Mesendoderm (in vitro differentiated cells): Measurements from ENCODE around the gene GLI3.

Source experiments
- DNase-seq: peaks from one replicate; pipeline ENCODE4 v3.0.0; 2013
- H2AK5ac ChIP-seq: 2 replicates; pipeline ENCODE4 v1.6.1; 2013; ENCODE audit warnings: low read length, inconsistent platforms
- H2BK120ac ChIP-seq: 2 replicates; pipeline ENCODE4 v1.6.1; 2013; ENCODE audit warnings: low read depth, mild to moderate bottlenecking, low read length, moderate library complexity, mixed read lengths
- H2BK15ac ChIP-seq: replicated peaks from 2 replicates; pipeline ENCODE4 v1.6.1; 2013; ENCODE audit warnings: low read depth, mild to moderate bottlenecking, moderate library complexity
- H2BK5ac ChIP-seq: 2 replicates; pipeline ENCODE4 v1.6.1; 2013; ENCODE audit warnings: low read length, inconsistent platforms
- H3K18ac ChIP-seq: 2 replicates; pipeline ENCODE4 v1.6.1; 2013; ENCODE audit warnings: mild to moderate bottlenecking, low read length, mixed read lengths
- H3K23ac ChIP-seq: one replicate; pipeline ENCODE4 v1.6.1; 2013; ENCODE audit warnings: low read length
- H3K27ac ChIP-seq: 2 replicates; pipeline ENCODE4 v1.5.1; 2013; ENCODE audit warnings: low read depth, mild to moderate bottlenecking, inconsistent platforms, low read length, moderate library complexity
- H3K27me3 ChIP-seq: 2 replicates; pipeline ENCODE4 v1.6.1; 2013; ENCODE audit warnings: low read length, control low read depth, mild to moderate bottlenecking, inconsistent platforms; ENCODE audit not compliant: insufficient read depth, poor library complexity
- H3K36me3 ChIP-seq: 2 replicates; pipeline ENCODE4 v1.6.1; 2013; ENCODE audit warnings: low read length, inconsistent platforms; ENCODE audit not compliant: control insufficient read depth, insufficient read depth
- H3K4ac ChIP-seq: one replicate; pipeline ENCODE4 v1.6.1; 2013; ENCODE audit warnings: low read depth, mild to moderate bottlenecking, low read length, moderate library complexity
- H3K4me1 ChIP-seq: 2 replicates; pipeline ENCODE4 v1.6.1; 2013; ENCODE audit warnings: low read depth, low read length, inconsistent platforms; ENCODE audit not compliant: control insufficient read depth
- H3K4me2 ChIP-seq: 2 replicates; pipeline ENCODE4 v1.6.1; 2013; ENCODE audit warnings: low read length
- H3K4me3 ChIP-seq: 2 replicates; pipeline ENCODE4 v1.5.1; 2013; ENCODE audit warnings: mild to moderate bottlenecking, low read length
- H3K56ac ChIP-seq: one replicate; pipeline ENCODE4 v1.6.1; 2013; ENCODE audit warnings: low read length
- H3K79me1 ChIP-seq: 2 replicates; pipeline ENCODE4 v1.6.1; 2013; ENCODE audit warnings: low read length, inconsistent platforms
- H3K79me2 ChIP-seq: 2 replicates; pipeline ENCODE4 v1.6.1; 2013; ENCODE audit warnings: mild to moderate bottlenecking, low read length; ENCODE audit not compliant: control insufficient read depth, insufficient read depth
- H3K9ac ChIP-seq: 2 replicates; pipeline ENCODE4 v1.6.1; 2013; ENCODE audit warnings: low read length, inconsistent platforms
- H4K5ac ChIP-seq: one replicate; pipeline ENCODE4 v1.6.1; 2013; ENCODE audit warnings: low read length
- H4K8ac ChIP-seq: one replicate; pipeline ENCODE4 v1.6.1; 2013; ENCODE audit warnings: low read depth, mild to moderate bottlenecking, control low read depth, low read length, moderate library complexity
- whole genome bisulfite sequencing: extraction: QIAGEN DNeasy Blood & Tissue Kit; methylation state at CpG from one replicate; pipeline ENCODE4 v1.1.7; 2013; ENCODE audit warnings: low lambda C conversion rate, missing lambda C conversion rate; ENCODE audit not compliant: insufficient coverage; ENCODE audit errors: extremely low coverage; 5-methylcytosine and 5-hydroxymethylcytosine counted together

Gene GLI3

DNA sequence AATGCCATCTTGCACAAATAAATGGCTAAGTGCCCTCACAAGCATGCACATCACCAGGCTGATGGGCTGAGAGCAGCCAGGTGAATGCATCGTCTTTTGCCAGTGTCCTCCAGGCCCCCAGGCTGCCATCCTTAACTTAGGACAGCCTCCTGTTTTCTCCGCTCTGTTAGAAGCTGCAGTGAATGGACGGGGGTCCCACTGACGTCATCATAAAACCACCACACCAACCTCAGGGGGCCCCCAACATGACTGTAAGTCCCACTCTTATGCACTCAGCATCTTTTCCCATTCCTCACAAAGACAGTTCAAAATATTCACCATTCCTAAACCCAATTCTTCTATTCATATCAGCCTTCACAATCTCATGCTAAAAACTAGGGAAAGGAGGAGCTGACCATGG, 34.4 kb downstream of the GLI3 start:
- Histone ChIP-seq H3K27me3 (no peaks in the 10 kb centered on the region), H3K4me3 (no peak overlapping the region), H3K4me1 (no peaks in the 10 kb centered on the region), H3K56ac (no peak overlapping the region), H3K4ac (no peak overlapping the region), H3K27ac (no peak overlapping the region), H2BK5ac (no peak overlapping the region), H4K5ac (no peak overlapping the region), H2BK15ac (no peak overlapping the region), H3K36me3 (no peaks in the 10 kb centered on the region), H2BK120ac (no peak overlapping the region), H3K23ac (no peak overlapping the region), H3K9ac (no peak overlapping the region), H3K79me1 (no peaks in the 10 kb centered on the region), H4K8ac (no peak overlapping the region), H3K79me2 (no peaks in the 10 kb centered on the region), H3K4me2 (no peak overlapping the region), H2AK5ac (no peak overlapping the region), H3K18ac (no peak overlapping the region)
- no peak for DNase-seq
- no CpG with 5 or more reads among the region's 4 CpGs for WGBS

DNA sequence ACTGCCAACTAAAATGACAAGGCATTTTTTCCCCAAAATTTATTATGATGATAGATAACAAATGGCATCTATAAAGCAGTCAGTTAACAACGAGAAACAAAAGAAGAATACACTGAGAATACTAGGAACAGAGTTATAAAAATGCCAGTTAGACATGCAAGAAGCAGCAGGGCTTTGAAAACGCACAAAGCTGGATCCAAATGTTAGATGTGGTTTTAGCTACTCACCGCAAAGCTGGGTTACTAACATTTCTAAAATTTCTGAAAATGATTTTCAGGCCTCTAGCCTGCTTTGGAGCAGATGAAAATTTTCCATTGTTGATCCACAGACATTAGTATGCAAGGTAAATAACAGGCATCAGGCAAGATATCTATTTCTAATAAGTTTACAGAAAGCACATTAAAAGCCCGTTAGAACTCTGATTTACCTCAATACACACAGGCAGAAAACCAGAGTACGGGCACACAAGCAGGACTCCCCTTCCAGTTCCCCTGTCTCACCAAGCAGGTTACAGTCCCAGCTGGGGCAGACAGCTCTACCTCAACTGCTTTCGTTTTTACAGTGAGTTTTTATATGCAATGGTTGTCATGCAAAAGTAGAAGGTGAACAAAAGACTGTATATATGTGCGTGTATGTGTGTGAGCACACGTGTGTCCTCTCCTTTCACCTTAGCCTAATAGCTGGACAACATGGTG, 37.9 kb downstream of the GLI3 start:
- no peak overlapping the region for H3K4ac ChIP-seq
- H3K4me3 ChIP-seq = no peak overlapping the region
- no peaks in the 10 kb centered on the region for H3K79me2 ChIP-seq
- H2AK5ac ChIP-seq = no peak overlapping the region
- no peak overlapping the region for H3K9ac ChIP-seq
- no peak for DNase-seq
- no peak overlapping the region for H2BK15ac ChIP-seq
- H4K5ac ChIP-seq = no peak overlapping the region
- H2BK5ac ChIP-seq = no peak overlapping the region
- H3K36me3 ChIP-seq = no peaks in the 10 kb centered on the region
- no peaks in the 10 kb centered on the region for H3K4me1 ChIP-seq
- H3K18ac ChIP-seq = no peak overlapping the region
- no peaks in the 10 kb centered on the region for H3K27me3 ChIP-seq
- no peak overlapping the region for H3K56ac ChIP-seq
- H3K4me2 ChIP-seq = no peak overlapping the region
- no CpG with 5 or more reads among the region's 8 CpGs for WGBS
- no peak overlapping the region for H2BK120ac ChIP-seq
- no peak overlapping the region for H3K23ac ChIP-seq
- H4K8ac ChIP-seq = no peak overlapping the region
- H3K27ac ChIP-seq = no peak overlapping the region
- no peaks in the 10 kb centered on the region for H3K79me1 ChIP-seq

DNA sequence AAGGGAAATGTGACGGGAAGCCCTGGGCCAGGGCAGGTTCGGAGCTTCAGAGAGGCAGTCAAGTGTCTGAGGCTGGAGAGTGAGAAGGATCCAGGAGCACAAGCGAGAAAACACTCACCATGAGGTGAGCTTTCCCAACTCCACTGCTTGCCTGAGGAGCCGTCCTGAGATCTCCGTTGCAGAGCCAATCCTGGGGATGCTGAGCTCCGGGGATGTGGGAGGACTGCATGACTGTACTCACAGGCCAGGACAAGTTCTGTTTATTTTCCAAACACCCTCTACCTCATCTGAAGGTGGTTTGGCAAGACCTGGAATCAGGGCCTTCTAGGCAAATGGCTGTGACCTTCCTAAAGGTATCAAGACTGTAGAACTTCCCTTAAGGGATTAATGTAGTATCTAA, 38.7 kb downstream of the GLI3 start:
- no peak overlapping the region for H3K56ac ChIP-seq
- H3K36me3 ChIP-seq = no peaks in the 10 kb centered on the region
- H2BK15ac ChIP-seq = no peak overlapping the region
- H4K5ac ChIP-seq = no peak overlapping the region
- no peak overlapping the region for H3K4me3 ChIP-seq
- no peak overlapping the region for H2BK120ac ChIP-seq
- H3K79me2 ChIP-seq = no peaks in the 10 kb centered on the region
- H3K27ac ChIP-seq = no peak overlapping the region
- no peak overlapping the region for H3K4ac ChIP-seq
- no peaks in the 10 kb centered on the region for H3K27me3 ChIP-seq
- no CpG with 5 or more reads among the region's 6 CpGs for WGBS
- no peaks in the 10 kb centered on the region for H3K79me1 ChIP-seq
- no peak overlapping the region for H4K8ac ChIP-seq
- no peak overlapping the region for H3K9ac ChIP-seq
- H3K23ac ChIP-seq = no peak overlapping the region
- no peak overlapping the region for H2AK5ac ChIP-seq
- H2BK5ac ChIP-seq = no peak overlapping the region
- H3K4me1 ChIP-seq = no peaks in the 10 kb centered on the region
- H3K4me2 ChIP-seq = no peak overlapping the region
- DNase-seq = no peak
- H3K18ac ChIP-seq = no peak overlapping the region

DNA sequence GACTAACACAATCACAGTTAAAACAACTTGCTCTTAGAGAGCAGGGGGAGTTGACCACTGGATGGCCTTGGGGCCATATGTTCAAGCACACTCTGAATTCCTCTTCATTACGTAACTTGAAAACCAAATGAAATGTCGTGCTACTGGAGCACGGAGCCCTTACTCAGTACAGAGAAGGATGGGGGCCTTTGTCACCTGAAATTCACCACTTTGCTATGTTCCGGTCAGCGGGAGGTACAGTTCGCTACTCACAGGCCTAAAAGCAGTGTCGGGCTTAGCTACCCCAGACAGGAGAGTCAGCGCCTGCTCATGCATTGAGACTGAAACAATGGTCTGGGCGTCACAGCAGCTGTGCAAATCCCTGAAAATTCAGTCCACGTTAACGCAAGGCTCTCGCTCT, 39.6 kb downstream of the GLI3 start:
- no CpG with 5 or more reads among the region's 12 CpGs for WGBS
- Histone ChIP-seq H3K4me1 (no peaks in the 10 kb centered on the region), H2BK15ac (no peak overlapping the region), H3K27me3 (no peaks in the 10 kb centered on the region), H2AK5ac (no peak overlapping the region), H3K4me3 (no peak overlapping the region), H3K79me1 (no peaks in the 10 kb centered on the region), H4K8ac (no peak overlapping the region), H2BK5ac (no peak overlapping the region), H4K5ac (no peak overlapping the region), H3K27ac (no peak overlapping the region), H3K56ac (no peak overlapping the region), H2BK120ac (no peak overlapping the region), H3K23ac (no peak overlapping the region), H3K4me2 (no peak overlapping the region), H3K18ac (no peak overlapping the region), H3K36me3 (no peaks in the 10 kb centered on the region), H3K4ac (no peak overlapping the region), H3K79me2 (no peaks in the 10 kb centered on the region), H3K9ac (no peak overlapping the region)
- DNase-seq = no peak

DNA sequence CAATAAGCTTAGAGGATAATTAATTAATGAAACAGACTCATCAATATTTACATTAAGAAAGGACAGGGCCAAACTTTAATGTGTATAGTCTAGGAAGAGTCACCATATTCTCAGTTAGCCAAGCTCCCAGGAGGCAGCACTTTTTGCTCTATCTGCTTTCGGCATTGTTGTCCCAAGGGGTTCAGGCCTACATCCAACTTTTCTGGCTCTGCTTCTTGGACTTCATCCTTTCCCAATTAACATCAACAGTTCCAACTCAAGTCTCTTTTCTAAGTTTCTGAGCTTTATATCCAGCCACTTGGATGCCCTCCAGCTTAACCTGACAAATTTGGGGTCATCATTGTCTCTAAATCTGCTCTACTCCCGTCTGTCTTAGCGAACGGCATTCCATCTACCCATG, 42.8 kb downstream of the GLI3 start:
- no CpG with 5 or more reads among the region's 4 CpGs for WGBS
- DNase-seq = no peak
- H2AK5ac ChIP-seq = no peak overlapping the region
- H3K79me1 ChIP-seq = no peaks in the 10 kb centered on the region
- H3K4me3 ChIP-seq = no peak overlapping the region
- H4K5ac ChIP-seq = no peak overlapping the region
- H4K8ac ChIP-seq = no peak overlapping the region
- H3K27me3 ChIP-seq = no peaks in the 10 kb centered on the region
- no peaks in the 10 kb centered on the region for H3K36me3 ChIP-seq
- no peak overlapping the region for H3K9ac ChIP-seq
- H3K23ac ChIP-seq = no peak overlapping the region
- no peak overlapping the region for H3K56ac ChIP-seq
- no peak overlapping the region for H2BK120ac ChIP-seq
- no peaks in the 10 kb centered on the region for H3K79me2 ChIP-seq
- no peak overlapping the region for H3K27ac ChIP-seq
- H3K4me2 ChIP-seq = no peak overlapping the region
- no peak overlapping the region for H3K18ac ChIP-seq
- no peak overlapping the region for H3K4ac ChIP-seq
- H3K4me1 ChIP-seq = no peaks in the 10 kb centered on the region
- H2BK15ac ChIP-seq = no peak overlapping the region
- H2BK5ac ChIP-seq = no peak overlapping the region

DNA sequence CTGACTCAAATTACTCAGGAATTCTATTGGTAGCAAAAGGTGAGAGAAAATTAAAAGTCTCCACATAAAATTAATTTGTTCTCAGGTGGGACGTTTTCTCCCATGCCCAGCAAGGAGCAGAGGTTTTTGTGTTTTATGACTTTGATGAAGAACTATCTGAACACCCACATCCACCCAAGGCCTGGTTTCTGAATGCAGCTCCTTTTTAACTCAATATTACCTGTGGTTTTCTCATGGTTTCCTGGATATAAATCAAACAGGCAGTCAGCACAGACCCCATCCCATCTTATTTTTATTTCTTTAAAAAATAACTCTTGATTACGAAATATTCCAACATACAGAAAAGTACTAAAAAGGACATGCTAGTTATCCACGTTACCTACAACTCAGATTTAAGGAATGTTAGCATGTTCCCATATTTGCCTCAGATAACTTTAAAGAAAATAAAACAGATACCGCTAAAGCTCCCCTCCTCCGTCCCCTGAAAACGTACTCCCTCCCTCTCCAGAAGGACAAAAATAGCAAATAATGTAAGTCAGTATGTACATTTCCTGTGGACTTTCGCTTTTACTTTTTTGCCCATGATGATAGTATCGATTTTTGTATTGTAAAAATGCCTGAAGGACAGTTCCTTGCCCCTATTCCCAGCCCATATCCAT, 43.4 kb downstream of the GLI3 start:
- Histone ChIP-seq H3K9ac (no peak overlapping the region), H3K79me1 (no peaks in the 10 kb centered on the region), H4K8ac (no peak overlapping the region), H3K4me3 (no peak overlapping the region), H3K4me1 (no peaks in the 10 kb centered on the region), H3K23ac (no peak overlapping the region), H3K56ac (no peak overlapping the region), H2AK5ac (no peak overlapping the region), H2BK120ac (no peak overlapping the region), H3K79me2 (no peaks in the 10 kb centered on the region), H3K18ac (no peak overlapping the region), H3K27me3 (no peaks in the 10 kb centered on the region), H2BK5ac (no peak overlapping the region), H3K36me3 (no peaks in the 10 kb centered on the region), H2BK15ac (no peak overlapping the region), H3K4me2 (no peak overlapping the region), H3K27ac (no peak overlapping the region), H3K4ac (no peak overlapping the region), H4K5ac (no peak overlapping the region)
- DNase-seq = no peak
- no CpG with 5 or more reads among the region's 8 CpGs for WGBS
